SK-N-SH treated with all-trans-retinoic acid at 6 μM for 48 hours (cell line): ENCODE data around the gene BRF1.

Source experiments
- ATAC-seq: fragments of 200-7000 bp; cut with Tn5 transposase; 3 replicates; pipeline ENCODE4 v1.9.1; 2020; ENCODE audit warnings: mild to moderate bottlenecking, moderate library complexity
- ARNTL ChIP-seq: fragments of 450-650 bp; formaldehyde crosslinking; IDR thresholded peaks from 2 replicates; pipeline ENCODE4 v1.5.0; 2020; ENCODE audit warnings: low read depth, mild to moderate bottlenecking, moderate library complexity, borderline replicate concordance
- BACH2 ChIP-seq: fragments of 250-450 bp; sonication (Bioruptor Pico); IDR thresholded peaks from 2 replicates; pipeline ENCODE4 v1.9.0; 2021; ENCODE audit warnings: mild to moderate bottlenecking, borderline replicate concordance
- CREB5 ChIP-seq: fragments of 250-450 bp; sonication (Bioruptor Pico); IDR thresholded peaks from 2 replicates; pipeline ENCODE4 v1.5.1; 2020; ENCODE audit warnings: low read depth, mild to moderate bottlenecking, moderate library complexity
- CSDC2 ChIP-seq: fragments of 250-450 bp; sonication (Bioruptor Pico); IDR thresholded peaks from 2 replicates; pipeline ENCODE4 v1.5.0; 2020; ENCODE audit warnings: mild to moderate bottlenecking, moderate library complexity
- CSRNP3 ChIP-seq: fragments of 250-450 bp; sonication (Bioruptor Pico); IDR thresholded peaks from 2 replicates; pipeline ENCODE4 v1.5.1; 2021; ENCODE audit warnings: mild to moderate bottlenecking, moderate library complexity
- ESRRG ChIP-seq: fragments of 250-450 bp; sonication (Bioruptor Pico); IDR thresholded peaks from 2 replicates; pipeline ENCODE4 v1.6.1; 2021; ENCODE audit warnings: mild to moderate bottlenecking
- GLIS3 ChIP-seq: fragments of 250-450 bp; sonication (Bioruptor Pico); IDR thresholded peaks from 2 replicates; pipeline ENCODE4 v1.5.0; 2020; ENCODE audit warnings: mild to moderate bottlenecking, moderate library complexity
- ISL1 ChIP-seq: fragments of 250-450 bp; sonication (Bioruptor Pico); IDR thresholded peaks from 2 replicates; pipeline ENCODE4 v2.1.2; 2022; ENCODE audit warnings: mild to moderate bottlenecking, moderate library complexity
- OSR1 ChIP-seq: fragments of 250-450 bp; sonication (Bioruptor Pico); IDR thresholded peaks from 2 replicates; pipeline ENCODE4 v1.8.0; 2022; ENCODE audit warnings: moderate library complexity, mild to moderate bottlenecking, inconsistent platforms
- PATZ1 ChIP-seq: fragments of 250-450 bp; sonication (Bioruptor Pico); IDR thresholded peaks from 2 replicates; pipeline ENCODE4 v1.8.0; 2020; ENCODE audit warnings: mild to moderate bottlenecking, moderate library complexity, borderline replicate concordance
- POU6F1 ChIP-seq: fragments of 250-450 bp; sonication (Bioruptor Pico); IDR thresholded peaks from 2 replicates; pipeline ENCODE4 v1.8.0; 2021; ENCODE audit warnings: low read depth, mild to moderate bottlenecking, moderate library complexity, borderline replicate concordance
- PPARA ChIP-seq: fragments of 250-450 bp; sonication (Bioruptor Pico); IDR thresholded peaks from 2 replicates; pipeline ENCODE4 v1.5.0; 2020; ENCODE audit warnings: mild to moderate bottlenecking, borderline replicate concordance
- SNAI2 ChIP-seq: fragments of 250-450 bp; sonication (Bioruptor Pico); IDR thresholded peaks from 2 replicates; pipeline ENCODE4 v1.5.0; 2020; ENCODE audit warnings: mild to moderate bottlenecking, moderate library complexity
- TCF4 ChIP-seq: fragments of 250-450 bp; sonication (Bioruptor Pico); IDR thresholded peaks from 2 replicates; pipeline ENCODE4 v1.8.0; 2021; ENCODE audit warnings: mild to moderate bottlenecking, moderate library complexity, borderline replicate concordance
- TOX ChIP-seq: fragments of 250-450 bp; sonication (Bioruptor Pico); IDR thresholded peaks from 2 replicates; pipeline ENCODE4 v1.8.0; 2021; ENCODE audit warnings: mild to moderate bottlenecking, moderate library complexity, borderline replicate concordance
- ZC3H10 ChIP-seq: fragments of 250-450 bp; sonication (Bioruptor Pico); IDR thresholded peaks from 2 replicates; pipeline ENCODE4 v1.5.1; 2021; ENCODE audit warnings: mild to moderate bottlenecking, moderate library complexity
- ZFP3 ChIP-seq: fragments of 250-450 bp; sonication (Bioruptor Pico); IDR thresholded peaks from 2 replicates; pipeline ENCODE4 v1.5.0; 2020; ENCODE audit warnings: mild to moderate bottlenecking, moderate library complexity
- ZNF565 ChIP-seq: fragments of 450-650 bp; formaldehyde crosslinking; conservative IDR thresholded peaks from 2 replicates; pipeline ENCODE4 v1.5.0; 2020; ENCODE audit warnings: low read depth, mild to moderate bottlenecking, moderate library complexity
- ZNF70 ChIP-seq: fragments of 450-650 bp; formaldehyde crosslinking; IDR thresholded peaks from 2 replicates; pipeline ENCODE4 v1.5.0; 2020; ENCODE audit warnings: mild to moderate bottlenecking, moderate library complexity

Gene BRF1

GRCh38 chr14:105317546-105317945 is 16.7 kb upstream of the BRF1 start:
- TF ChIP-seq CREB5 (CRISPR knock-in tag) (no peak), CSDC2 (CRISPR knock-in tag) (no peak), ARNTL (CRISPR knock-in tag) (no peak), TCF4 (CRISPR knock-in tag) (no peak), ZNF565 (CRISPR knock-in tag) (no peak), BACH2 (CRISPR knock-in tag) (no peak), ZC3H10 (no peak), OSR1 (CRISPR knock-in tag) (no peak), POU6F1 (CRISPR knock-in tag) (no peak), TOX (CRISPR knock-in tag) (no peak), ESRRG (CRISPR knock-in tag) (no peak), CSRNP3 (CRISPR knock-in tag) (no peak)
- no peak for ATAC-seq

GRCh38 chr14:105316968-105317510 is 16.2 kb upstream of the BRF1 start:
- TF ChIP-seq POU6F1 (CRISPR knock-in tag), result no peak
- TF ChIP-seq TOX (CRISPR knock-in tag), result no peak
- TF ChIP-seq PATZ1, result no peak
- TF ChIP-seq ESRRG (CRISPR knock-in tag), result no peak
- ATAC-seq, result no peak

GRCh38 chr14:105316577-105316941 is 15.8 kb upstream of the BRF1 start:
- no peak for ATAC-seq
- TF ChIP-seq SNAI2 (CRISPR knock-in tag) (no peak), TCF4 (CRISPR knock-in tag) (no peak)

- peak; percentile 14 for ATAC-seq
- TF ChIP-seq POU6F1 (CRISPR knock-in tag) (no peak), CREB5 (CRISPR knock-in tag) (no peak), ISL1 (CRISPR knock-in tag) (no peak), TCF4 (CRISPR knock-in tag) (no peak), ZNF70 (CRISPR knock-in tag) (no peak), CSDC2 (CRISPR knock-in tag) (no peak), ARNTL (CRISPR knock-in tag) (no peak), PATZ1 (no peak), PPARA (no peak), ZFP3 (no peak), GLIS3 (no peak)
Observed at GRCh38 chr14:105315941-105316576, 15.3 kb upstream of the BRF1 start.
